LNCaP clone FGC (cell line): ENCODE results near the gene INPP5D.

Experiments
- DNase-seq: peaks from one replicate; pipeline ENCODE4 v3.0.0-alpha.2; 2011; ENCODE audit warnings: low read depth
- H3K4me3 ChIP-seq: 2 replicates; pipeline ENCODE4 v1.5.1; 2011; ENCODE audit warnings: mild to moderate bottlenecking, low read depth, low read length, control low read depth
- CTCF ChIP-seq: IDR thresholded peaks from 2 replicates; pipeline ENCODE4 v1.5.1; 2012; ENCODE audit warnings: mild to moderate bottlenecking; ENCODE audit not compliant: control insufficient read depth, insufficient read depth; ENCODE audit errors: extremely low read depth

The INPP5D gene

GRCh38 chr2:233032551-233033320 lies 27.4 kb upstream of the INPP5D start, which contains the start of gene NEU2:
Gene NEU2, plus strand, starts transcription at chr2:233032672. Its CDS starts 0 bp downstream, at chr2:233032672.
- no peak for TF ChIP-seq CTCF
- no peak for DNase-seq

GRCh38 chr2:233033672-233034071 lies 26.5 kb upstream of the INPP5D start:
- TF ChIP-seq CTCF = no peak
- H3K4me3 ChIP-seq = no peak overlapping the region
- DNase-seq = no peak

More at GRCh38 chr2:233032551-233033320, 27.4 kb upstream of the INPP5D start, which contains the start of gene NEU2:
- no peak within 1 kb of the TSS for H3K4me3 ChIP-seq

- DNase-seq = no peak
- no peak overlapping the region for H3K4me3 ChIP-seq
- TF ChIP-seq CTCF = no peak
Measured at GRCh38 chr2:233034091-233034882, 25.9 kb upstream of the INPP5D start.

GRCh38 chr2:233035426-233036161 lies 24.5 kb upstream of the INPP5D start:
- no peak for TF ChIP-seq CTCF
- no peak overlapping the region for H3K4me3 ChIP-seq
- DNase-seq = no peak

GRCh38 chr2:233036162-233036838 lies 23.8 kb upstream of the INPP5D start:
- DNase-seq = no peak
- TF ChIP-seq CTCF = no peak
- no peak overlapping the region for H3K4me3 ChIP-seq

GRCh38 chr2:233037078-233037477 lies 23.1 kb upstream of the INPP5D start:
- no peak overlapping the region for H3K4me3 ChIP-seq
- DNase-seq = no peak
- no peak for TF ChIP-seq CTCF
